ENCODE results near the gene RIMS4. TPM values are rescaled to one million over a fixed set of nuclear protein-coding genes. Genes with fewer than 3 reads are reported as not detected.
A peak's percentile ranks its signal among the peaks of the same experiment; 100 is the strongest.
"Not testable (repeated sequence)": the region's sequence is repeated elsewhere in the genome, so short reads cannot be mapped to it uniquely, and the experiment has no call there.

Gene RIMS4
- polyA plus RNA-seq, 4 donors: 0.64 to 0.99 (median 0.78) TPM

DNA sequence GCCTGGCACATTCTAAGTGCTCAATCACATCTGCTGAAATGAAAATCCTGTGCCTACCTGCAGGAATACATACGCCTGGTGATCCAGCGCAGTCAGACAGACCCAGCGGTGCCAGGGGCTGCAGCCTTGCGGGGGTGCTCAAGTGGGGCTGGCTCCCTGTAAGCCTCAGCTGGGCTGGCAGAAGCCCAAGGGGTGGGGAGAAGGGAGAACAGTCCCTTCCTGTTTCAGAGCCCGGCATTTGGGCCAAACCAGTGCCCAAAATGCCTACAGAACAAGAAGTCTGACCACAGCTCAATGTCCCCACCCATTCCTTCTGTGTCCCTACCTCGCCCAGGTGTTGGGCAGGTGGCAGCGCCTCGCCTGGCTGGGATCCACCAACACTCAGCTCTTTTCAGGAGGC is 42.1 kb downstream of the RIMS4 start:
- DNase-seq (ENCODE audit: low read depth in 4 of 4, low spot score in 3 of 4): no peak

DNA sequence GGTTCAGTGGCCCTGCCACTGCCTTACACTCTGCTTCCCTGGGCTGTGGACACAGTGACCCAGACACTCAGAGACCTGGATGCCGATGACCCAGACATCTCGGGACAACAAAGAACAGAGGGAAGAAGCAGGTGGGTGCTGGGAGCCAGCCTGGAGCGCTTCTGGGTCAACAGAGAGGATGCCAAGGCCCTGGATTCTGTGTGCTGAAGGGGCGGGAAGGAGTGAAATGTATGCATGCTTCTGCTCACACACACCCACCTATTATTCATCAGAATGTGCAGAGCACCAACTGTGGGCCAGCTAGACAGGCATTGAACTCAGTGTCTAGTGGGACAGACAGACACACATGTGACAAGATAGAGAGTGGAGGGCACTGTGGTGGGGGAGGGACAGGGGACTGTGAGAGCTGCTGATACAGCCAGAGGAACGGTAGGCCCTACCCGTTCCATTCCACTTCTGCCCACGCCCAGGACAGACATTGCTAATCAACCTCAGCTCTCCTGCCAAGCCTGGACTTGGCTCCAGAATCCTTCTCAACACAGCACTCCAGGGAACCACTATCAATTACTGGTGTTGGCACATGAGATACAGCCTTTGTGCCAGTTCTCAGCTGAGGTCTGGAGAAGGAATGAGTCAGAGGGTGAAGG is 44.5 kb downstream of the RIMS4 start:
- DNase-seq (ENCODE audit: low read depth in 4 of 4, low spot score in 3 of 4): no peak

DNA sequence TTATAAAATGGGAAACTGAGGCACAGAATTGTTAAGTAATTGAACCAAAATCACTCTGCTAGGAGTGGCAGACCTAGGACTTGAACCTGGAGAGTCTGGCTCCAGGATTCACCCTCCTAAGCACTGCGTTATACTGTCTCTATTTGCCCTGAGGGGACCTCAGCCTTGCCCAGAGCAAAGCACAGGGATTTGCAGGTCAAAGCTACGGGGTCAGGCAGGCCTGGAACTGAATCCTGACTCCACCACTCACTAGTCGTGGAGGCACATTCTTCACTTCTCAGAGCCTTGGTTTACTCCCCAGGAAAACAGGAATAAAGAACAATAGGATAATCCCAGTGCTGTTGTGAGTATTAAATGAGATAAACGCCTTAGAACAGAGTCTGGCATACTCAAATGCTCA is 45.3 kb downstream of the RIMS4 start:
- DNase-seq (ENCODE audit: low read depth in 4 of 4, low spot score in 3 of 4): no peak

DNA sequence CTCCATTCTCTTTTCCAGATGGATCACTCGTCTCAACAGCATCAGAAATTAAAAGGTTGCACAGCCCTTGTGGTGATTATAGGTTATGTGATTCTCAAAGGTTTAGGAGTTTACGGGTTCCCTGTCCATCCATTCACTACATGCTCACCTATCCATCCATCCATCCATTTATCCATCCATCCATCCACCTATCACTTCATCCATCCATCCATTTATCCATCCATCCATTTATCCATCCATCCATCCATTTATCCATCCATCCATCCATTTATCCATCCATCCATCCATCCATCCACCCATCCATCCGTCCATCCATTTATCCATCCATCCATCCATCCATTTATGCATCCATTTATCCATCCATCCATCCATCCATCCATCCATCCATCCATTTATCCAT is 46.5 kb downstream of the RIMS4 start:
- not testable (repeated sequence) for DNase-seq (ENCODE audit: low read depth in 4 of 4, low spot score in 3 of 4)

DNA sequence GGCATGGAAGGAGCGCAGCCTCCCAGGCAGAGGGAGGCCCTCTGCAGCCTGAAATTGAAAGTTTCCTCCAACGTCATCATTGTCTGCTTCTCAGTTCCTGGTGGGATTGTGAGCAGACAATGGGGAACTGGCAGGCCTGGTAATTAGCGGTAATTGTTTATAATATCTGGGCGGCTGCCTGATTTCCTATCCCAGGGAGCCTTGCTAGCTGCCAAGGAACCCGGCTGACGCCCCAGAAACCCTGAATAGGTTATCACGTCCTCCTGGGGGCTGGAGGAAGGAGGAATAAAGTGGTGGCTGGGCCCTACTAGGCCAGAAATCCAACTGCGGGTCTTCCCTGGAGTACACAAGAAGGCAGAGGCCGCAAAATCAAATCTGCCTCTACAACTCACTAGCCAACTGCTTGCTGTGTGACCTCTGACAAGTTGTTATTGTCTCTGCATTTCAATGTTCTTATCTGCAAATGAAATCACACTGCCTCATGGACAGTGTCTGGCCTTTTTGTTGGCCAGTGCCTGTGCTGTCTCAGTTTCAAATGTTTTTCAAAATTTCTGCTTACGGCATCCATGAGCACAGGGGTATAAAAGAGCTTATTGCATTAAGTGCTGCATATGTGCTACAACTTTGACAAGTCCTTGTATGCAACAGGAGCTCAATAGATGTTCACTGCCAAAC is 47.7 kb downstream of the RIMS4 start:
- DNase-seq (ENCODE audit: low read depth in 4 of 4, low spot score in 3 of 4): no peak

DNA sequence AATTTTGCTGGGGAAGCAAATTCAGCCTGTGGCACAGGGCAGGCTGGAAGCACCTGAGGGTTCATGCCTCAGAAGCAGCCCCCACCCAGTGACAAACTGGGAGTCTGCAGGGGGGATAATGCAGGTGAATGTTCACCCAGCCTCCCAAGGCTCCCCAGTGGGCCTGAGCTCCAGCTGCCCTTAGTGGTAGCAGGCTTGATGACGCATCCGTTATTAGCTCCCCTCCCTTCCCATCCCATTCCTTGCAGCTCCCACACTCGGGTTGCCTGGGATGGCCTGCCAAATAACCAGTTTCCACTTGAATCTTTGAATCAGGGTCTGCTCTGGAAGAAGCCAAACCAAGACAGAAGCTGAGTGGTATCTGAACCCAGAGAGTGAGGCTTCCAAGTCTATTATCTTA is 48.9 kb downstream of the RIMS4 start:
- DNase-seq (ENCODE audit: low read depth in 4 of 4, low spot score in 3 of 4): no peak

DNA sequence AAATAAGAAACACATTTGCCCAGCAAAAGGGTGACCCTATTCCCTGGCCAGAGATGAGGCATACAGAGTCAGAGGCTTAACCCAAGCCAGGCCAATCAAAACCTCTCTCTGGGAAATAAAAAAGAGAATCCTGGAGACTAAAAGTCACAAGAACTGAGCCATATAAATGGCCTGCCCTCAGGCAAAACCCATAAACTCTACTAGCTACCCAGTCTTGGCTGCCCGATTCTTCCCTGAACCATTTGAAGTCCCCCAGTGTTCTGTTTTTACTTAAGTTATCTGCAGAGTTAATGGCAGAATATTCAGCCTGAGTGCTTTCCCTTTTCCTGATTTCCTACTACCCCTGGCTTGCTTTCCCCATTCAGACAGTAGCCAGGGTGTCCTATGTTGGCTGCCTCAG is 50.8 kb downstream of the RIMS4 start:
- DNase-seq (ENCODE audit: low read depth in 4 of 4, low spot score in 3 of 4): no peak

DNA sequence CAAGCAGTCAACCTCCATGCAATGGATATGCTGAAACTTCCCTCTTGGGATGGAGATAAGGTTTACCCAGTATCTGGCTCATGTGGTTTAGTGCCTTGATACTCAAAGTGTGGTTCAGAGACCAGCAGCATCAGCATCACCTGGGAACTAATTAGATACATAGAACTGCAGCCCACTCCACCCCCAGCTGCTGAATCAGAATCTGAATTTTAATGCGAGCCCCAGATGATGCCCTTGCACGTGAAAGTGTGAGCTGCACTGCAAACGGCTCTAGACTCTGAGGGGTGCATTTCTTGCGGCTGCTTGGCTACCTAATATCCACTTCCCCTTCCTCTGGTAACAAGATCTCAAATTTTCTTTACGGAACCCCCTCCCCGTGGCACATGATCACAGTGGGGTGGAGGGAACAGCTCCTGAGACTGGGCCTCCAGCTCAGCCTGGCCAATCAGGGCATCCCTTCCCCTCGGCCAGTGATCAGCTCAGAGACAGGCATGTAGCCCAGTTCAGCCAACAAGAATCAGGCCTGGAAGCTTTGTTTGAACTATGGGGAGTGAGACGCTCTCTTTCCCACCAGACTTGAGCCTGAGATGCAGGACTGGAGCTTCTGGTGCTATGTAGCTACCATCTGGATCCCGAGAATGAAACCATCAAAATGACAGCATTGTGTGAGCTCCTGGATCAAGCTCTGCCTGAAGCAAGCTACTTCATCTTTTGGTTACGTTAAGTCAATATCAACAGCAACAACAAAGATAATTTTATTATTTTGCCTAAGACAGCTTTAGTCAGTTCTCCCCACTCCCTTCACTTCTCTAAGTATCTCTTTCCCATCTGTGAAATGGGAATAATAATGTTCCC is 51.9 kb downstream of the RIMS4 start:
- DNase-seq (ENCODE audit: low read depth in 4 of 4, low spot score in 3 of 4): no peak

DNA sequence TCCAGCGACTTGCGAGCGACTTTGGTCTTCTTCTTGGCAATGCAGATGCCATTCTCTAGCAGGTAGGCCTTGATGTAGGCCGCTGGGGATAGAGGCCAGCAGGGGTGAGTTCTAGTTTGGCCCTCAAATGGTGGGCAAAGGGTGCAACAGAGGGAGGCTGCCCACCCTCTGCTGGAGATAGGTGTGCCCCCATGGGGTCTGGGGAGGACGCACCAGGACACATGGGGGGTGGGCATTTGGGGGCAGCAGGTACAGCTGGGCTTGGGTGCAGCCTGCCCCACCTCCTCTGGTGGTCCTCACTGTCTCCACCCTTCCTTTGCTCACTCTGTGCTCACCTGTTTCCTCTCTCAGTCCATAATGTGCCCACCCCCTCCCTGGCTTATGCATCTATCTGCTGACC is 53.4 kb downstream of the RIMS4 start:
- no peak for DNase-seq (ENCODE audit: low read depth in 4 of 4, low spot score in 3 of 4)

DNA sequence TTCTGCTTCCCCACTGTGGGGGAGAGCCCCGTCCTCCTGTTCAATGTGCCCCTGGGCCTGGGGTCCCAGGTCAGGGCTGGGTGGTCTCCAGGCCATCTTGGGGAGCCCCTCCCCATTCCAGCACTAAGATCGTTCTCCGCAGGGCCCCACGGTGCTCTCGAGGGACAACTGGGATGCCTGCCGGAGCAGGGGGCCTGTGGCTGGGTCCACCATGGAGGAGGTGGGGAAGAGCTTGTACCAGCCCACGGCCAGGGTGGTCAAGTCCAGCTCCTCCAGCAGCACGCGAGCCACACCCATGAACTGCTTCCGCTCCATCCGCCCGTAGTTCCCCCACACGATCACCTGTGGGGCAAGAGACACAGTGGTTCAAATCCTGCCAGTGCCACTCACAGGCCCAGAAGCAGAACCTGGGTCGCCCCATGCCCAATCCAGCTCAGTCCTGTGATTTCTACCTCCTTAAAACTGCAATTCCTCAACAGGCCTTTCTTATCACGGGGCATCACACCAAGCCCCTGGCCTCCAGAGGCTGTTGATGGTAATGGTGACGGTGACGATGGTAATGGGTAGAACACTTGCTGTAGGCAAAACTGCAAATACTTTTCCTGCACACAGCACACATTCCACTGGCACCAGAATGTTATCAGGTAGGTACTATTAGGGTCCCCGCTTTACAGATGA is 54.2 kb downstream of the RIMS4 start:
- no peak for DNase-seq (ENCODE audit: low read depth in 4 of 4, low spot score in 3 of 4)

DNA sequence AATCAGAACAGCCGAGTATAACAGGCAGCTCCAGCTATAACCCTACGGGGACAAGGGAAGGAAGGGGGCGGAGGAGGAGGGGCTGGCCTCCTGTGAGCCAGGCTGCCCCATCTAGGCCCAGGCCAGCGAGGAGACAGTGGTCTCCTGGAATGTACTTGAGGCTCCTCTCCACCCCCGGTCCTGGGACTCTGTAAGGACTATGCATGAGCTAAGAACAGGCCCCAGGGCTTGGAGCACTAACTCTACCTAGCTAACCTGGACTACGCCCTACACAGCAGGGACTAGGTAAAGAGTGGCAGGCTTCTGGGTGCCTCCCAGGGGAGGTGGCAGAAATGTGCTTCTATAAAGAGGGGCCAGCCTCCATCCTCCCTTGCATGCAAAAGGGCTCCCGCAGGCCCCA is 55.8 kb downstream of the RIMS4 start:
- no peak for DNase-seq (ENCODE audit: low read depth in 4 of 4, low spot score in 3 of 4)

DNA sequence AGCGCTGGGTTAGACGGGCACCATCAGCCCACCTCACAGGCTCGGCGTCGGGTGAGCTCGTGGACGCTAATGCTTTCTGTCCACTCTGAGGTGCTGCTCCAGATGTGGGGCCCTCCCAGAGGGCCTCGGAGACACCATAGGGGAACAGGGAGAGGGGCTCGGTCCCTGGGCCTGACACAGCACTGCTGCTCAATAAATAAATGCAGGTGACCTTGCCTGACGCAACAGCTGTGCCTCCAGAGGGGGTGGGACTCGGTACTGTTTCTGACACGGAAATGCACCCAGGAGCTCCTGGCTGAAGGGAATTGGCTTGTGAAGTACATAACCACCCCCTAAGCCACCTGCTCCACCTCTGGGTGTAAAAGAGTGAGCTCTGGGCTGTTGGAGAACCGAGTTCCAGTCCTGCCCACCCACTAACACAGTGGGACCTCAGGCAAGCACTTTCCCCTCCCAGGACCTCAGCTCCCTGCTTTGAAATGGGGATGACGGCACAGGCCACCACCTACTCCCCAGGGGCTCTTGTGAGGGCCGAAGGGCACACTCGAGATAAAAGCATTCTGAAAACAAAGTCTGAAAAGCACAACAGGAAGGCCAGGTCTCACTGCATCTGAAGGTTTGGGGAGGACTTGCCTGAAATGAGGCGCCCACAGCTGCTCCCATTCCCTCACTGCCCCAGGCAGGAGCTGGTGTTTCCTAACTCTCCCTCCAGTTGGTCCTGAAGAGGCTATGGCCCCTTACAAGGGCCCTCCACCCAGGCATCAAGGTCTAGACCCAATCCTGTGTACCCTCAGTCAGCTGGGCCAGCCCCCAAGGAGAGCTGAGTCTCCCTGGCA is 58.0 kb downstream of the RIMS4 start:
- no peak for DNase-seq (ENCODE audit: low read depth in 4 of 4, low spot score in 3 of 4)

DNA sequence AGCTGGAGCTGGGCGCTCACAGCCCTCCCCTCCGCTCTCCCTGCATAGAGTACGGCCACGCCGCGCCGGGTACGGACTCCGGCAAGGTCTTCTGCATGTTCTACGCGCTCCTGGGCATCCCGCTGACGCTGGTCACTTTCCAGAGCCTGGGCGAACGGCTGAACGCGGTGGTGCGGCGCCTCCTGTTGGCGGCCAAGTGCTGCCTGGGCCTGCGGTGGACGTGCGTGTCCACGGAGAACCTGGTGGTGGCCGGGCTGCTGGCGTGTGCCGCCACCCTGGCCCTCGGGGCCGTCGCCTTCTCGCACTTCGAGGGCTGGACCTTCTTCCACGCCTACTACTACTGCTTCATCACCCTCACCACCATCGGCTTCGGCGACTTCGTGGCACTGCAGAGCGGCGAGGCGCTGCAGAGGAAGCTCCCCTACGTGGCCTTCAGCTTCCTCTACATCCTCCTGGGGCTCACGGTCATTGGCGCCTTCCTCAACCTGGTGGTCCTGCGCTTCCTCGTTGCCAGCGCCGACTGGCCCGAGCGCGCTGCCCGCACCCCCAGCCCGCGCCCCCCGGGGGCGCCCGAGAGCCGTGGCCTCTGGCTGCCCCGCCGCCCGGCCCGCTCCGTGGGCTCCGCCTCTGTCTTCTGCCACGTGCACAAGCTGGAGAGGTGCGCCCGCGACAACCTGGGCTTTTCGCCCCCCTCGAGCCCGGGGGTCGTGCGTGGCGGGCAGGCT is 60.1 kb downstream of the RIMS4 start:
- DNase-seq (ENCODE audit: low read depth in 4 of 4, low spot score in 3 of 4): no peak

DNA sequence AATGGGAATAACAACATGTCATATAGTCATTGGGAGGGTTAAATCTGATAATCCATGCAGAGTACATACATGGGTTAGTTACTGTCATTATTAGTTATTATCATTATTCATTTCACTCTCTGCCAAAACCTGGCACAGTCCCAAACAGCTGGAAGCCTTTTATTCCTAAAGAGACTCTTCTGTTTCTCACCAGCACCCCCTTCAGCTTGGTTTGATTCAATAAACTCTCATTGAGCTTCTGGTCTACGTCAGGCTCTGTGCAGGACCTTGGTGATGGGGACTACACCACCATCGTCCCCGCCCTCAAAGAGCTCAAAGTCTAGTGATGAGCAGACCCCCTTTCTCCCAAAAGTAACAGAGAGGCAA is 62.4 kb downstream of the RIMS4 start:
- DNase-seq (ENCODE audit: low read depth in 4 of 4, low spot score in 3 of 4): no peak

DNA sequence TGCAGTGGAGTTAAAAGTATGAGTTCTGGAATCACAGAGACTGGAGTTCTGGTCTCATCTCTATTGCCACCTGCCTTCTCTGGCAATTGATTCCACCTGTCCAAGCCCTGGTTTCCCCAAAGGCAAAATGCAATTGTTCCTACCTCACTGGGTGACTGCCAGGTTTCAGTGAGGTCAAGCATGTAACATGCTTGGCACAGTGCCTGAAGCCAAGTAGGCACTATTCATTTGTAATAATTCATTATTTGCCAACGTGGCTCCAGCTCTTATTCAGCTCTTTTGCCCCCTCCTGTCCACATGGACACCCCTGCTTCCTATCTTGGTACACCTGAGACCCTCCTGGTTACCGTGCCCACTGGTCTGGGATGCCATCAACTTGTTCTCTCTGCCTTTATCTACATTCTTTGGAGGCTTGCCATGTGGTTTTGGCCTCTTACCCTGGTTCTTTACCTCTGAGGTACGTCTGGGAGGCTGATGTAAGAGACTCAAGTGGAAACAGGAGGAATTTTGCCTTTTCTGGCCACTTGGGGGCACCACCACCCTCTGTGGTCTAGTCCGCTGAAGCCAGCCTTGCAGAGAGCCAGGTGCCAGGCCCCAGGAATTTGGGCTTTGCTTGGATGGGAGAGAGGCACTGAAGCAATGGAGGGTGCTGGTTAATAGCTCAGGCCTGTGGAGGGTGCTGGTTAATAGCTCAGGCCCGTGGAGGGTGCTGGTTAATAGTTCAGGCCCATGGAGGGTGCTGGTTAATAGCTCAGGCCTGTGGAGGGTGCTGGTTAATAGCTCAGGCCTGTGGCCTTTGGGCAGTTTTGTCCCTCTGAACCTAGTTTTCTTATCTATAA is 63.0 kb downstream of the RIMS4 start:
- DNase-seq (ENCODE audit: low read depth in 4 of 4, low spot score in 3 of 4): peak in 3 of 4 donors; percentile 54 to 63 (median 63)

DNA sequence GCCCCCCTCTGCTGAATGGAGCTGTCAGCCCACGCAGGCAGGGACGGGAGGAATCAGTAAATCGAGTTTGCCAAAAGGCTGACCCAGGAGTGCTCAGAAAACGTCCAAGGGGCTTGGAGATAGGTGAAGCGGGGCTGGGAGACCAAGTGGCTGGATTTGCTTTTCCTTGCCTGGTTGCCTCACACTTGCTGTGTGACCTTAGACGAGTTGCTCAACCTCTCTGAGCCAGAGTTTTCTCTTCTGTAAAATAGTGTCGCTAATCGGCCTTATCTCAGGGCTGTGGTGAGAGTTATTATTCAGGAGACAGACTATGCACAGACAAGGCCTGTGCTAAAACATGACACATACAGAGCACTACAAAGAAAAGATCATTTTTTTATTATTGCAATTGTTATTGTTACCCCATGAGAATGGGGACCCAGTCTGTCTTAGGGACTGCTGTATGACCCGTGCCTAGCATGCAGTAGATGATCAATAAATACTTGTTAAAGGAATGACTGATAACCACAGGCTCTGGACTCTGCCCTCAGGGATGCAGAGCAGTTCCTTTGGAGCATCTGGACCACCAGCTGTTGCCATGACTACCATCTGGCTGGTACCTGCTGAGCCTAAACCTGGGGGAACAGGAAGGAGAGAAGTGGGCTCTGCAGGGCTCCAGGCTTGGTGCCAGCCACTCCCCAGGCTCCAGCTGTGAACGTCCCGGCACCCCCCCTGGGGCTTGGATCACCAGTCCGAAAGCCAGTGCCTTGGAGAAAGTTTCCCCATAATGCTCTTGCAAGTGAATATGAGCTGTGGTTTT is 63.8 kb downstream of the RIMS4 start:
- no peak for DNase-seq (ENCODE audit: low read depth in 4 of 4, low spot score in 3 of 4)

DNA sequence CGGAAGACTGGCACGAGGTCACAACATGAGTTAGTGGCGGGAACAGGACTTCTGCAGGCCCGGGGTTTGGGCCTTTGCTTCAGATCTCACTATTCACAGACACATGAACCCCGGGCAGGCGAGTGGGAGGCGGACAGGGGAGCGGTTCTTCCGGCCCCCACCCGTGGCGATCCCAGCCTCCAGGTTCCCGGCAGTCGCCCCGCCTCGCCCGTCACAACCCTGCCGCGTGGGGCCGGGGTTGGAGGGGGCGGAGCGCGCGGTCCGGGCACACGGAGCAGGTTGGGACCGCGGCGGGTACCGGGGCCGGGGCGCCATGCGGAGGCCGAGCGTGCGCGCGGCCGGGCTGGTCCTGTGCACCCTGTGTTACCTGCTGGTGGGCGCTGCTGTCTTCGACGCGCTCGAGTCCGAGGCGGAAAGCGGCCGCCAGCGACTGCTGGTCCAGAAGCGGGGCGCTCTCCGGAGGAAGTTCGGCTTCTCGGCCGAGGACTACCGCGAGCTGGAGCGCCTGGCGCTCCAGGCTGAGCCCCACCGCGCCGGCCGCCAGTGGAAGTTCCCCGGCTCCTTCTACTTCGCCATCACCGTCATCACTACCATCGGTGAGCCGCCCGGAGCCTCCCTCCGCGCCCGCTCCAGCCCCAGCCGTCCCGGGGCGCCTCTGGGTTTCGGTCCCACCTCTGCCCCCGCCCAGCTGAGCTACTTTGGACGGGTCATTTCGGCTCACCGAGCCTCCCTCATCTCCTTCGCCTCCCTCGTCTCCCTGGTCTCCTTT is 64.6 kb downstream of the RIMS4 start, which contains the start of gene KCNK15:
KCNK15 (plus strand) TSS at position 268 of the 769 bp plus-strand sequence; CDS start at position 314, 46 bp downstream.
- no peak for DNase-seq (ENCODE audit: low read depth in 4 of 4, low spot score in 3 of 4)

Measured in right renal pelvis (tissue), 4 donors.